SIG-M5 (cell line): ENCODE data around the gene CDK16.

ENCODE experiments used
- DNase-seq: peaks from one replicate; lab custom pipeline; 2025; lab: John Stamatoyannopoulos, UW

The CDK16 gene

GRCh38 chrX:47228550-47229270, 10.2 kb downstream of the CDK16 start:
- DNase-seq, result no peak

GRCh38 chrX:47229427-47229826, 10.9 kb downstream of the CDK16 start:
- DNase-seq, result no peak

GRCh38 chrX:47230136-47230868, 11.8 kb downstream of the CDK16 start:
- no peak for DNase-seq

GRCh38 chrX:47231167-47231566, 12.7 kb downstream of the CDK16 start:
- no peak for DNase-seq

- no peak for DNase-seq
Observed at GRCh38 chrX:47232197-47232802, 13.8 kb downstream of the CDK16 start.

- no peak for DNase-seq
Observed at GRCh38 chrX:47232803-47233332, 14.4 kb downstream of the CDK16 start, which contains the start of gene USP11. TSS of gene USP11 (plus strand) at chrX:47233009. CDS start at chrX:47233044, 35 bp downstream.

- peak; percentile 71 for DNase-seq
Observed at GRCh38 chrX:47233333-47234113, 15.0 kb downstream of the CDK16 start.

- DNase-seq, result no peak
Observed at GRCh38 chrX:47234583-47234982, 16.1 kb downstream of the CDK16 start.

- no peak for DNase-seq
Observed at GRCh38 chrX:47235691-47236103, 17.2 kb downstream of the CDK16 start.

GRCh38 chrX:47239199-47239598, 20.7 kb downstream of the CDK16 start:
- DNase-seq, result no peak

- DNase-seq, result no peak
Observed at GRCh38 chrX:47239898-47240545, 21.5 kb downstream of the CDK16 start.

- DNase-seq, result no peak
Observed at GRCh38 chrX:47240619-47241018, 22.1 kb downstream of the CDK16 start.

- no peak for DNase-seq
Observed at GRCh38 chrX:47241201-47242011, 22.9 kb downstream of the CDK16 start.

GRCh38 chrX:47242321-47242720, 23.8 kb downstream of the CDK16 start:
- no peak for DNase-seq

- no peak for DNase-seq
Observed at GRCh38 chrX:47243351-47243750, 24.9 kb downstream of the CDK16 start.

GRCh38 chrX:47244676-47245075, 26.2 kb downstream of the CDK16 start:
- no peak for DNase-seq

- DNase-seq, result no peak
Observed at GRCh38 chrX:47245156-47245555, 26.7 kb downstream of the CDK16 start.

GRCh38 chrX:47247206-47247998, 28.9 kb downstream of the CDK16 start:
- DNase-seq, result no peak

- DNase-seq, result no peak
Observed at GRCh38 chrX:47247999-47248320, 29.5 kb downstream of the CDK16 start.

- no peak for DNase-seq
Observed at GRCh38 chrX:47248576-47248975, 30.1 kb downstream of the CDK16 start.
